ENCODE data around the gene EFCAB10. TPM values are rescaled to one million over a fixed set of nuclear protein-coding genes. Genes with fewer than 3 reads are reported as not detected.
"Not testable (repeated sequence)": the region's sequence is repeated elsewhere in the genome, so short reads cannot be mapped to it uniquely, and the experiment has no call there.

The EFCAB10 gene
- total RNA-seq, 4 donors from 2014 or later = not detected

DNA sequence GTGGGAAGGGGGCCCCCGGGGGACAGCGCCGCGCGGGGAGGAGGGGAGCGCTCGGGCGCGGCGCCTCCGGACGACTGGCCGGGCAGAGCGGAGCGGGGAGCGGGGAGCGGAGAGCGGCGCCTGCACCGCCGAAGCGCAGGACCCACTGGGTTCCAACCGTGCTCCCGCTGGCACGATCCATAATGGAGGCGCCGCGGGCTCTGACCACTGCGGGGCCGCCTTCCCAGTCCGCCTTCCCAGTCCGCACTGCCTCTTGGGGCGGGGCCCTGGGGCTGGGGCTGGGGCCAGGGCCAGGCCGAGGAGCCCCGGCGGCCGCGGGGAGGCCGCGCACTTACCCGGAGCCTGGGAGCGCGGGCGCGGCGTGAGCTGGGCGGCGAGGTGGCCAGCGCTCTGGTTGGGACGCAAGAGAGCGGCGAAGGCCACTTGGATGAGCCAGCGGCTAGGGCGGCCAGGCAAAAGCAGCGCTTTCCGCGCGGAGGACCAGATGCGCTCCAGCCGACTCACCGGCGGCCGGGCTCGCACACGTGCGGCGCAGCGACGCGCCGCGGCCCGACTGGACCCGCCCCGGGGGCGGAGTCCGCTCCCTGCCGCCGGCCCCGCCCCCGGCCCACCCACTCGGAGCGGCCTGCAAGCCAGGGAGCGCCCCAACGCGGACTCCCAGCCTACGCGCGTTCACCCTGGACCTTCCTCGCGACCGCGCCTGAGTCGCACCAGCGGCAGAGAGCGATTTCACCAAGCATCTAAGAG, 59.4 kb downstream of the EFCAB10 start, which contains the start of gene PUS7:
Gene PUS7 (minus strand): TSS at position 555 of the 747 bp plus-strand sequence. CDS start 13,759 bp downstream, outside the sequence.
- H3K4me3 ChIP-seq = peak within 1 kb of the TSS; percentile 61 to 88 (median 74)
- H3K36me3 ChIP-seq = no peaks in the 10 kb centered on the region
- H3K9me3 ChIP-seq = no peaks in the 10 kb centered on the region
- TF ChIP-seq EP300 (IDR thresholded peaks at IDR 0.05) = peak in 1 of 2 donors; percentile 74
- peak in 1 of 5 experiments; percentile 42 for TF ChIP-seq CTCF (IDR thresholded peaks at IDR 0.05)
- peak; percentile 23 to 79 for TF ChIP-seq POLR2A (IDR thresholded peaks at IDR 0.05)
- WGBS, 2 donors = 0% methylated on average over 35 to 56 of the region's 96 CpGs
- H3K27ac ChIP-seq = peak within 1 kb of the TSS; percentile 50 to 96 (median 88)
- H3K4me1 ChIP-seq = peaks cover 0 to 21% (median 5%) of the 10 kb centered on the region in 4 donors
- H3K27me3 ChIP-seq = no peaks in the 10 kb centered on the region
- DNase-seq (ENCODE audit: low spot score in 2 of 2) = peak; percentile 74 to 79

DNA sequence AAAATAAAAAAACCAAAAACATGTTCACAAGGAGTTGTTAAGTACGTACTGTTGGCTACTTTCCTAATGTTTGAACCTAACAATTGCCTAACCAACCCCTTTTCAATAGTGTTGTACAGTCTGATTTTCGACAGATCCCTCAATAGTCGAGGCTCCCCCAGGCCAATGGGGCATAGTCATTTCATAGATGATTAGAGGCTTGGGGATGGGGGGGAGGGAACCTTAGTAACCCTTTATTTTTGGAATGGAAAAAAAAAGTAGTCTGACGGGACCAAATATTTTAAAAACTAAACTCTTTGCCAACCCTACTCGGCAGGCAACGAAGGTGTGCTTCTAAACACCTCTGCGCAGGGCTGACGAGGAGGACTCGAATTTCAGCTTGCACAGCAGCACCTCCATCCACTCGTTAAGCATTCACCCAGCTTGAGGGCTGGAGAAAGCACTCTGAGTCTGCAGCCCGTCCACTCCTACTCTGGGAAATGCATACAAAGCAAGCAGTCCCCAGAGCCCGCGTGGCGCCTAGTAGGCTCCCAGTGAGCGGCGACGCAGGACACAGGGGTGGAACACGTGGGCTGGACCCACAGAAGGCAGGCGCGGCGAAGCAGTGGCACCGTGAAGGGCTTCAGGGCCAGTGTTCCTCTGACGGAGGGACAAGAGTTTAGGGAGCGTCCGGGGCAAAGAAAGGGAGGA, 60.1 kb downstream of the EFCAB10 start:
- DNase-seq (ENCODE audit: low spot score in 2 of 2) = peak in 1 of 2 donors; percentile 17
- WGBS, 2 donors = 5 to 11% methylated on average over 25 of the region's 25 CpGs
- no peaks in the 10 kb centered on the region for H3K36me3 ChIP-seq
- H3K4me1 ChIP-seq = peaks cover 0 to 21% (median 5%) of the 10 kb centered on the region in 4 donors
- no peaks in the 10 kb centered on the region for H3K27me3 ChIP-seq
- peak overlapping the region; percentile 49 to 91 (median 86) for H3K27ac ChIP-seq
- peak overlapping the region; percentile 61 to 88 (median 74) for H3K4me3 ChIP-seq
- no peak for TF ChIP-seq POLR2A (IDR thresholded peaks at IDR 0.05)
- TF ChIP-seq EP300 (IDR thresholded peaks at IDR 0.05) = no peak
- no peaks in the 10 kb centered on the region for H3K9me3 ChIP-seq

DNA sequence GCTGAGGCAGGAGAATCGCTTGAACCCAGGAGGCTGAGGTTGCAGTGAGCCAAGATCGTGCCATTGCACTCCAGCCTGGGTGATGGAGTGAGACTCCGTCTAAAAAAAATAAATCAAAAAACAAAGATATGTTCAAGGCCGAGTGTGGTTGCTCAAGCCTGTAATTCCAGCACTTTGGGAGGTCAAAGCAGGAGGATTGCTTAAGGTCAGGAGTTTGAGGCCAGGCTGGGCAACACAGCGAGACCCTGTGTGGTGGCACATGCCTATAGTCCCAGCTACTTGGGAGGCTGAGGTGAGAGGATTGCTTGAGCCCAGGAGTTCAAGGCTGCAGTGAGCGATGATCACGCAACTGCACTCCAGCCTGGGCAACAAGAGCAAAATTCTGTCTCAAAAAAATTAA, 60.7 kb downstream of the EFCAB10 start:
- not testable (repeated sequence) for H3K4me3 ChIP-seq; H3K9me3 ChIP-seq; H3K27me3 ChIP-seq; DNase-seq (ENCODE audit: low spot score in 2 of 2); H3K36me3 ChIP-seq; H3K27ac ChIP-seq
- 90 to 93% methylated on average over 7 of the region's 7 CpGs for WGBS, 2 donors
- H3K4me1 ChIP-seq = peaks cover 0 to 21% (median 5%) of the 10 kb centered on the region in 4 donors

GRCh38 chr7:105519353-105519752, 61.9 kb downstream of the EFCAB10 start:
- Histone ChIP-seq H3K27ac (no peak overlapping the region), H3K4me3 (no peak overlapping the region), H3K36me3 (no peaks in the 10 kb centered on the region), H3K9me3 (no peaks in the 10 kb centered on the region), H3K4me1 (peaks cover 0 to 21% (median 5%) of the 10 kb centered on the region in 4 donors), H3K27me3 (no peaks in the 10 kb centered on the region)
- 77 to 84% methylated on average over 6 of the region's 6 CpGs for WGBS, 2 donors
- TF ChIP-seq EP300 (IDR thresholded peaks at IDR 0.05) (no peak), CTCF (IDR thresholded peaks at IDR 0.05) (no peak), POLR2A (IDR thresholded peaks at IDR 0.05) (no peak)
- DNase-seq (ENCODE audit: low spot score in 2 of 2) = no peak

DNA sequence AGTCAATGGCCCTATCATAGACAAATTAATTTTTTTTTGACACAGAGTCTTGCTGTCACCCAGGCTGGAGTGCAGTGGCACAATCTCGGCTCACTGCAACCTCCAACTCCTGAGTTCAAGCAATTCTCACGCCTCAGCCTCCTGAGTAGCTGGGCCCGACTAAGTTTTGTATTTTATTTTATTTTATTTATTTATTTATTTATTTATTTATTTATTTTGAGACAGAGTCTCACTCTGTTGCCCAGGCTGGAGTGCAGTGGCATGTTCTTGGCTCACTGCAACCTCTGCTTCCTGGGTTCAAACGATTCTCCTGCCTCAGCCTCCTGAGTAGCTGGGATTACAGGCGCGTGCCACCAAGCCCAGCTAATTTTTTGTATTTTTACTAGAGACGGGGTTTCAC, 65.7 kb downstream of the EFCAB10 start:
- not testable (repeated sequence) for H3K9me3 ChIP-seq; H3K27me3 ChIP-seq; H3K36me3 ChIP-seq; H3K27ac ChIP-seq; H3K4me1 ChIP-seq; DNase-seq (ENCODE audit: low spot score in 2 of 2); H3K4me3 ChIP-seq
- 95 to 96% methylated on average over 7 of the region's 7 CpGs for WGBS, 2 donors

Other genes starting within 250 kb of the EFCAB10 start
- gene SRPK2, start 192.6 kb downstream of the EFCAB10 start, total RNA-seq = 10 to 100 TPM; 54.1 to 94.4 (median 61.9) TPM
- gene PUS7, start 59.2 kb downstream of the EFCAB10 start, total RNA-seq = 10 to 100 TPM in 3 of 4 donors, 1 to 10 TPM in 1; 7.9 to 15.9 (median 15.4) TPM
- 10 to 100 TPM; 12.9 to 18.2 (median 14.6) TPM for gene RINT1, start 49.3 kb downstream of the EFCAB10 start, total RNA-seq